Upper lobe of right lung (tissue), 1 donor: ENCODE data around the gene SLC35B2. TPM values are rescaled to one million over a fixed set of nuclear protein-coding genes. Genes with fewer than 3 reads are reported as not detected.
A peak's percentile ranks its signal among the peaks of the same experiment; 100 is the strongest.

Experiments used
- ATAC-seq: fragments of 200-7000 bp; cut with Tn5 transposase; one replicate; pipeline ENCODE4 v1.9.1; 2020; ENCODE audit warnings: mild to moderate bottlenecking, moderate library complexity
- DNase-seq: peaks from one replicate; pipeline ENCODE4 v3.0.0-alpha.2; 2020
- H3K27ac ChIP-seq: fragments of 200-600 bp; one replicate; pipeline ENCODE4 v1.8.0; 2022
- H3K27me3 ChIP-seq: fragments of 200-600 bp; one replicate; pipeline ENCODE4 v1.8.0; 2022; ENCODE audit warnings: mild to moderate bottlenecking
- H3K36me3 ChIP-seq: fragments of 200-600 bp; one replicate; pipeline ENCODE4 v1.8.0; 2022
- H3K4me1 ChIP-seq: fragments of 200-600 bp; one replicate; pipeline ENCODE4 v1.8.0; 2022
- H3K4me3 ChIP-seq: fragments of 200-600 bp; one replicate; pipeline ENCODE4 v1.8.0; 2022; ENCODE audit warnings: mild to moderate bottlenecking
- H3K9me3 ChIP-seq: fragments of 200-600 bp; one replicate; pipeline ENCODE4 v1.8.0; 2022
- CTCF ChIP-seq: fragments of 200-600 bp; IDR thresholded peaks from one replicate; pipeline ENCODE4 v1.8.0; 2022; ENCODE audit warnings: antibody characterized with exemption
- intact Hi-C: fragments of 100-400 bp; cut with DNase I; formaldehyde crosslinking; loops from one replicate; pipeline ENCODE4 v1.11.0; 2022
- total RNA-seq: library from RNA; stranded (reverse); fragmentation: NEBNext Ultra II Directional; extraction: Animal tissue kit (Norgen Biotek cat#: 25700); gene quantifications from one replicate; pipeline ENCODE4 v1.2.1, GENCODE V29; 2021
- donor health status: DM: no; HTN: yes; CAD: no; lungs with severe emphysema.

Gene SLC35B2
- total RNA-seq, 1 donor from 2014 or later = 32.3 TPM

- H3K9me3 ChIP-seq = no peaks in the 10 kb centered on the region
- H3K4me1 ChIP-seq = peaks cover 10% of the 10 kb centered on the region
- intact Hi-C loops = no loop called here
- peaks cover 53% of the 10 kb centered on the region for H3K27me3 ChIP-seq
- H3K4me3 ChIP-seq = no peak overlapping the region
- DNase-seq (no peak), ATAC-seq (no peak)
- H3K36me3 ChIP-seq = peaks cover 15% of the 10 kb centered on the region
- H3K27ac ChIP-seq = no peak overlapping the region
- TF ChIP-seq CTCF = no peak
These were observed 40.9 kb upstream of the SLC35B2 start for GRCh38 chr6:44298055-44298803.

- peak; percentile 69 for ATAC-seq
- Histone ChIP-seq H3K27ac (no peak overlapping the region), H3K4me1 (peaks cover 10% of the 10 kb centered on the region), H3K36me3 (peaks cover 7% of the 10 kb centered on the region), H3K9me3 (no peaks in the 10 kb centered on the region), H3K4me3 (peak overlapping the region; percentile 46), H3K27me3 (peaks cover 58% of the 10 kb centered on the region)
- no peak for DNase-seq
- intact Hi-C loops = no loop called here
- no peak for TF ChIP-seq CTCF
These were observed 40.0 kb upstream of the SLC35B2 start for GRCh38 chr6:44297063-44298038.

GRCh38 chr6:44294832-44295791 is 37.8 kb upstream of the SLC35B2 start:
- ATAC-seq = peak; percentile 8
- Histone ChIP-seq H3K4me3 (no peak overlapping the region), H3K27me3 (peaks cover 77% of the 10 kb centered on the region), H3K4me1 (peaks cover 10% of the 10 kb centered on the region), H3K9me3 (no peaks in the 10 kb centered on the region), H3K36me3 (no peaks in the 10 kb centered on the region), H3K27ac (no peak overlapping the region)
- DNase-seq = no peak
- TF ChIP-seq CTCF = no peak
- intact Hi-C loops = no loop called here

GRCh38 chr6:44292661-44293365 is 35.5 kb upstream of the SLC35B2 start:
- intact Hi-C loops = no loop called here
- DNase-seq = no peak
- Histone ChIP-seq H3K27me3 (peaks cover 90% of the 10 kb centered on the region), H3K4me3 (no peak overlapping the region), H3K4me1 (peaks cover 9% of the 10 kb centered on the region), H3K36me3 (no peaks in the 10 kb centered on the region), H3K9me3 (no peaks in the 10 kb centered on the region), H3K27ac (no peak overlapping the region)
- ATAC-seq = no peak
- no peak for TF ChIP-seq CTCF
